G401 (cell line): ENCODE measurements around the gene SLC47A2. TPM values are rescaled to one million over a fixed set of nuclear protein-coding genes. Genes with fewer than 3 reads are reported as not detected.
"Not testable (repeated sequence)": the region's sequence is repeated elsewhere in the genome, so short reads cannot be mapped to it uniquely, and the experiment has no call there.

Source experiments
- DNase-seq: peaks from one replicate; pipeline ENCODE4 v3.0.0-alpha.2; 2015; ENCODE audit warnings: low spot score
- in situ Hi-C: cut with HindIII; loops from 2 replicates; pipeline ENCODE4 v1.10.0; 2016; ENCODE audit warnings: low sequenced_read_pairs, mixed read lengths
- total RNA-seq: library from RNA; depleted of rRNA; stranded (reverse); fragments of >200 nt; shearing (Covaris generic); gene quantifications from 2 replicates; pipeline ENCODE4 v1.2.3, GENCODE V29; 2014

The SLC47A2 gene
- total RNA-seq, 1 experiment from 2014 or later = not detected

DNA sequence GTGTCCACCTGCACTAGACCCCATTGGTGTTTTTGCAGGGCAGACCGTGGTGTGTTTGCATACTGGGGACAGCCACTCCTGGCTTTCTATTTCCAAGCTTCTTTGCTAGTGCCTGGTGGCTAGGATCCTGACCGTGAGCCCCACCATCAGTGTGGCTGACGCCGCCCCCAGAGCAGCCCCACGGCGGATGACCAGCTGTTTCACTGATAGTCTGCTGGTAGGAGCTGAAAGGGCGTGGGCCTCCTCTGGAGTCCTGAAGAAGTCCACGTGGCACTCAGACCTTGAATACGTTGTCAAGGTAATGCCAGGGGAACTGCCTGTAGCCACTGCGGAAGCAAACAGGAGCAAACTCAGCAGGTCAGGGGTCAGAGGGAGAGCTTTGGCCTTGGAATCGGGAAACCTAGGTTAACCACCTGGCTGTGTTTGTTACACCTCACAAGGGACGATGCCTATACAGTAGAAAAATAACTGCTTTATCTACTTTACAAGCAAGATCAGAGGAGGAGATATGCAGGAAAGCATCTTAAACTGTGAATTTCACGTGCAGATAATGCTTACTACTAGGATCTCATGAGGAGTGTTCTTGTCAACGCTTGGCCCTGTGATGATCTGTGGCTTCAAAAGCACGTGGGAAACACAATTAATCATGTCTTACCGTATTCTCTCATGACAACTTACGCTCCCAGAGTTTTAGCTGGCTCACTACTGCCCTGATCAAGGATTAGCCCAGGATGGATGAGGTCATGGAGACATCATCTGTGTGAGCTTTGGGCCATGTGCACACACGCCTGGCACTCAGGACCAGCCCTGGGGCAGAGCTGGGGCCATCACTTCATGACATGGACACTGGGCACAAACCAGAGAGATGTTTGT lies 37.6 kb downstream of the SLC47A2 start:
- DNase-seq = no peak
- in situ Hi-C loops = no loop called here

DNA sequence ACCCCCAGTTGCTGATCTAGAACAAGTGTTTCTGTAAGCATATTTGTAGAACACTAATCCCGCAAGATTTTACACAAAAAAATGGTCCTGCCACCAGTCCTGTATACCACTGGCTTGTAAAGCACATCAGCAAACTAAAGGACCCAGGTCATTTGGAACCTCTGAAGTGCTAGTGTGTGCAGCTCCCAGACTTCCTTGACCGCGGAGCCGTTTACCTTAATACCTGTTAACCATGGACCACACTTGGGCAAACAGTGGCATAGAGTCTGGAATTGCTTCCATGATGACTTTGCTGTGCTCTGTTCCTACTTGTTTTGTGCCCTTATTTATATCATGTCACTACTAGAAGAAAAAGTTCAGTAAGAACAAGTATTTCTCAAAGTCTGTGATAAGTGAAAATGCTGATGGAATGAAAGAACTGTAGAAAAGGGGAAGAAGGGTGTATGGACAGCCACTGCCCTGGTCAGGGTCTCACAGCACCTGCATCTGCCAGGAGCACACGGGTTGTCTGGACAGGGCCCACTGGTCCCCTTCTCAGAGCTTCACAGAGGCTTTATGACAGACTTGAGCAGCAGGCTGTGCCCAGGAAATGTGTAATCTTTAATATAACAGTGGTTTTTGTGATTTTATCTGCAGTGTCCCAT lies 38.5 kb downstream of the SLC47A2 start:
- DNase-seq = no peak
- in situ Hi-C loops = no loop called here

- no peak for DNase-seq
- in situ Hi-C loops = no loop called here
Observed at GRCh38 chr17:19676896-19677295, 39.5 kb downstream of the SLC47A2 start.

- DNase-seq = no peak
- in situ Hi-C loops = no loop called here
Observed at GRCh38 chr17:19673623-19674022, 42.8 kb downstream of the SLC47A2 start.

DNA sequence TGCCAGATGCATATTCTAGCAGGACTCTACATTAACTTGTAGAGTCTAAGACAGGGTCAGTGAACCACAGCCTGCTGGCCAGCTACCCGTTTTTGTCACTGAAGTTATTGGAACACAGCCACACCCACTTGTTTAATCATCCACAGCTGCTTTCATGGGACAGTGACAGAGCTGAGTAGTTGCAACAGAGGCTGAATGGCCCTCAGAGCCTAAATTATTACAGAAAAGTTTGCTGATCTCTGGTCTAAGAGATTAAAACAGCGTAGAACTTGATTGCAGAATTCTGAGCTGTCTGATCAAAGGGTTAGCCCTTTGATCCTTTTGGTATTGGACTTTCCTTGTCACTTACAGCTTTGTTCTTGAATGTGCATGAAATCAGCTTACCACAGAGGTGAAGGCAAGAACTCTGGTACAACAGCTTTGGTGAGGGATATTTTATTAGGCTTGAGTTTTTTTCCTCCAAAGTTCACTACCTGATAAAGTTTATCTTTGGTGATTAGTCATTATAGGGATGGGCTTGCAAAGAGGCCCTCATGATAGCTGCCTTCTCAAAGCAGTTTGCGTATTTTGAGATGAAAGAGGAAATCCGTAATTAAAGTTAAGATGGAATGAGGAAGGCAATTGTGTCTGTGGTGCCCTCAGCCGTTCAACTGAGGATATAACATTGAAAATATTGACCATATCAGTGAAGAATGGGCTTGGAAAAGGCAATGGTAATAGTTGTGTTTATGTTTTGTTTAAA lies 44.2 kb downstream of the SLC47A2 start:
- DNase-seq = no peak
- in situ Hi-C loops = no loop called here

GRCh38 chr17:19671433-19671832 lies 45.0 kb downstream of the SLC47A2 start:
- in situ Hi-C loops = no loop called here
- no peak for DNase-seq

DNA sequence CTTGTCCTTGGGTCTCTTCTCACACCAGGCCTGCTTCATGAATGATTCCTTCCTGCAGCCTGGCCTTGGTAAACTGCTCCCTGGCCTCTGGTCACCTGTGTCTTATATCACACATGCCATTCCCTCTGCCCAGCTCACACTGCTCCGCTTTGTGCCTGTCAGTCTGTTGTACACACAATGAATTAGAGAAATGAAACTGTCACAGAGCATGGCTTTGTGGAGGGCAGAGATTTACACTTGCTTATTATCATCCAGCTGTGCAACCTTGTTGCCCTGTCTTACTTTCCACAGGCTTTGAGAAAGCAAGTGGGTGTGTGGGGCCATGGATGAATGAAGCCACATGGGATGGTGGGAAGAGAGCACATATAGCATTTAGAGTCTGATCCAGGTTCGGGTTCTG lies 45.5 kb downstream of the SLC47A2 start:
- in situ Hi-C loops = no loop called here
- DNase-seq = no peak

DNA sequence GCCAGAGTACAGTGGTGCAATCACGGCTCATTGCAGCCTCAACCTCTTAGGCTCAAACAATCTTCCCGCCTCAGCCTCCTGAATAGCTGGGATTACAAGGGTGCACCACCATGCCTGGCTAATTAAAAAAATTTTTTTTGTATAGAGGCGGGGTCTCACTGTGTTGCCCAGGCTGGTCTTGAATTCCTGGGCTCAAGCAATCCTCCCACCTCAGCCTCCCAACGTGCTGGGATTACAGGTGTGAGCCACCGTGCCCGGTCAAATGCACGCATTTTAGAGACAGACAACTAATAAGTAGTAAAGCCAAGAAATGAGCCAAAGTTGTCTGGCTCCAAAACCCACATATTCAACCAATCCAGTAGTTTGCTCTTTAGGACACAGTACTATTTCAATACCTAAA lies 46.7 kb downstream of the SLC47A2 start:
- in situ Hi-C loops, DNase-seq: not testable (repeated sequence)

DNA sequence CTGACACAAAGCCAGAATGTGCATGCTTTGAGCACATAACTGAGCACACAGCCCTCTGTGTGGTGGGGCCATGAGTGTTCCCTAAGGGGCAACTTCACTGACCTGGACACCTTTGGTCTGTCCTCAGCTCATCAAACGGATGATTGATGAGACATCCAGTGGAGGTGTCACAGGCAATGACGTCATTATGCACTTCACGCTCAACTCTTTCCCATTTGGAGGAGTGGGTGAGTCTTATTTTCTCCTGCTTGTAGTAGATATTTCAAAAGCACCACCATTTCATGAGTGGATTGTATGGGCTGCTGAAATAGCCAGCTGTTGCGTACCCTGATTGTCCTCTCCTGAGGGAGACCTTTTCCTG lies 51.6 kb downstream of the SLC47A2 start:
- in situ Hi-C loops = no loop called here

GRCh38 chr17:19664136-19664820 lies 52.1 kb downstream of the SLC47A2 start:
- in situ Hi-C loops = no loop called here
- DNase-seq = no peak

More for the DNA sequence above, 51.6 kb downstream of the SLC47A2 start:
- DNase-seq = no peak

- in situ Hi-C loops = no loop called here
- no peak for DNase-seq
Observed at GRCh38 chr17:19663097-19663496, 53.3 kb downstream of the SLC47A2 start.

DNA sequence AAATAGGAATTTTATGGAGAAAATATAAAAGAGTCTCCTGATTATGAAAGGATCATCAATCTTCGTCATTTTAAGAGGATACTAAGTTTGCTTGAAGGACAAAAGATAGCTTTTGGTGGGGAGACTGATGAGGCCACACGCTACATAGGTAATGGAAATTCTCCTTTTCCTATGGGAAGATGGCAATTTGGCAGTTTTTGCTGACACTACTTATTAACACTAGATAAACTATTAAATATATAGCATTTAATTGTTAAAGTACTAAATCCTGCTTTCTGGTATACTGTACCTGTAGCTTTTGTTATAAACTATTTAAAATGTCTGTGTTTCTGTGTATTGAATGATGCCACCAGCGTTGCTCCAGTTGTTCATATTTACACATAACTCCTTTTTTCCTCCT lies 55.3 kb downstream of the SLC47A2 start:
- in situ Hi-C loops = no loop called here
- DNase-seq = no peak

- no peak for DNase-seq
- in situ Hi-C loops = no loop called here
Observed at GRCh38 chr17:19660219-19660870, 56.0 kb downstream of the SLC47A2 start.

GRCh38 chr17:19659366-19660177 lies 56.8 kb downstream of the SLC47A2 start:
- in situ Hi-C loops = no loop called here
- DNase-seq = no peak

GRCh38 chr17:19656851-19657581 lies 59.4 kb downstream of the SLC47A2 start:
- no peak for DNase-seq
- in situ Hi-C loops = no loop called here

GRCh38 chr17:19656336-19656735 lies 60.0 kb downstream of the SLC47A2 start:
- DNase-seq = no peak
- in situ Hi-C loops = no loop called here

DNA sequence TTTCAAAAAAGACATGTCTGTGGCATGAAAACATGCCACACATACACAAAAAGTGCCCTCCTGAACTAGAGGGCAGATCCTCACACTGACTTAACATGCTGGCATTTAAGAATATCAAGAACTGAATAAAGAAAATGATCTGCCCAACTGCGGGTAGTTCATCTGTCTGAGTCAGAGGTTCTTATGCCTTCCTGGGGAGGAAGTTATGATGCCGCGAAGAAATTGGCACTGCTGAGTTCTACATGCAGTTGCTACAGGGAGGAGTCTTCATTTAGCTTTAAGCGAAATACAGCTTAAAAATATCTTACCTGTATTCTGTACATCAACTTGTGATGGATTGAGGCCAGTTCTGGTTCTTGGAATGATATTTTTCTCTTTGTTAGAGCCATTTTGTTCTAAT lies 61.5 kb downstream of the SLC47A2 start:
- in situ Hi-C loops = no loop called here
- DNase-seq = no peak
